ENCODE measurements around the gene C2orf49. TPM values are rescaled to one million over a fixed set of nuclear protein-coding genes. Genes with fewer than 3 reads are reported as not detected.

The C2orf49 gene
- total RNA-seq, 1 donor from 2014 or later = 15.8 TPM

DNA sequence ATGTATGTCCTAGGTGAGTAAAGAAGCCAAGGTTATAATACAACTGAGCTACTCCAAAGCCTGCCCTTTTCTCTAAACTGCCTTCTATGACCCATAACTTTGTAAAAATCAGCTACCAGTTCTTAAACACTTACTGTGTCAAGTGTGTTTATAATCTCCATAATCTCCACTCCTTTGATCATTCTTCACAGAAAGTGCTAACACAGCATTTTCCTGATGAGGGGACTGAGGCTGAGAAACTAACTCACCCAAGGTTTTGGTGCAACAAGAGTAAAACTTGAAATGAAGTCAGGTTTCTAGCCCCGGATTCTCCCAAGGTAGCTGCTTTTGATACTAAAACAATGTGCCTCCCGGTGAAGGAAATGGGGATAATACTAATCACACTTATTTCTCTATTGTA is 1.9 kb upstream of the C2orf49 start:
- no peak for DNase-seq (ENCODE audit: low spot score)
- TF ChIP-seq, protein P1, sequence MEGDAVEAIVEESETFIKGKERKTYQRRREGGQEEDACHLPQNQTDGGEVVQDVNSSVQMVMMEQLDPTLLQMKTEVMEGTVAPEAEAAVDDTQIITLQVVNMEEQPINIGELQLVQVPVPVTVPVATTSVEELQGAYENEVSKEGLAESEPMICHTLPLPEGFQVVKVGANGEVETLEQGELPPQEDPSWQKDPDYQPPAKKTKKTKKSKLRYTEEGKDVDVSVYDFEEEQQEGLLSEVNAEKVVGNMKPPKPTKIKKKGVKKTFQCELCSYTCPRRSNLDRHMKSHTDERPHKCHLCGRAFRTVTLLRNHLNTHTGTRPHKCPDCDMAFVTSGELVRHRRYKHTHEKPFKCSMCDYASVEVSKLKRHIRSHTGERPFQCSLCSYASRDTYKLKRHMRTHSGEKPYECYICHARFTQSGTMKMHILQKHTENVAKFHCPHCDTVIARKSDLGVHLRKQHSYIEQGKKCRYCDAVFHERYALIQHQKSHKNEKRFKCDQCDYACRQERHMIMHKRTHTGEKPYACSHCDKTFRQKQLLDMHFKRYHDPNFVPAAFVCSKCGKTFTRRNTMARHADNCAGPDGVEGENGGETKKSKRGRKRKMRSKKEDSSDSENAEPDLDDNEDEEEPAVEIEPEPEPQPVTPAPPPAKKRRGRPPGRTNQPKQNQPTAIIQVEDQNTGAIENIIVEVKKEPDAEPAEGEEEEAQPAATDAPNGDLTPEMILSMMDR (IDR thresholded peaks at IDR 0.05; ENCODE audit: unreplicated experiment) = no peak
- H3K27ac Mint-ChIP-seq (ENCODE audit: unreplicated experiment) = no peak overlapping the region

DNA sequence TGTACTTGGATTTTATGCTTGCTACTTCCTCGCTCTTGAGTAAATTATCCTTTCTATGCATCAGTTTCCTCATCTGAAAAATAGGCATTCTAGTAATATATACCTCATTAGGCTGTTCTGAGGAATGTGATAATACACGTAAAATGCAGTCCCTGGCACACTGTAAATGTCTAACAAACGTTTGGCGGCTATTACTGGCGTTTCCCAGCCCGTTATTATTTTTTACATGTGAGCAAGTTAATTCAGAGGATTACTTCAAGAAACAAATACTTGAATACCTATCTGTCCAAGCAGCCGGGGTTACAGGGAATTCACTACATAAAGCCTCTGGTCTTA is 586 bp upstream of the C2orf49 start:
- Mint-ChIP-seq H3K27ac (ENCODE audit: unreplicated experiment) (peak overlapping the region; percentile 100), H3K4me3 (ENCODE audit: unreplicated experiment) (peak overlapping the region; percentile 100), H3K36me3 (ENCODE audit: low read depth, unreplicated experiment) (peaks cover 8% of the 10 kb centered on the region), H3K4me1 (ENCODE audit: unreplicated experiment) (peaks cover 19% of the 10 kb centered on the region), H3K27me3 (ENCODE audit: unreplicated experiment) (peaks cover 7% of the 10 kb centered on the region), H3K9me3 (ENCODE audit: unreplicated experiment) (no peaks in the 10 kb centered on the region)
- no peak for DNase-seq (ENCODE audit: low spot score)
- TF ChIP-seq, protein P1 (IDR thresholded peaks at IDR 0.05; ENCODE audit: unreplicated experiment) = no peak

More for the DNA sequence above, 1.9 kb upstream of the C2orf49 start:
- Mint-ChIP-seq H3K4me1 (ENCODE audit: unreplicated experiment) (peaks cover 19% of the 10 kb centered on the region), H3K36me3 (ENCODE audit: low read depth, unreplicated experiment) (no peaks in the 10 kb centered on the region), H3K9me3 (ENCODE audit: unreplicated experiment) (no peaks in the 10 kb centered on the region), H3K27me3 (ENCODE audit: unreplicated experiment) (peaks cover 7% of the 10 kb centered on the region), H3K4me3 (ENCODE audit: unreplicated experiment) (no peak overlapping the region)

DNA sequence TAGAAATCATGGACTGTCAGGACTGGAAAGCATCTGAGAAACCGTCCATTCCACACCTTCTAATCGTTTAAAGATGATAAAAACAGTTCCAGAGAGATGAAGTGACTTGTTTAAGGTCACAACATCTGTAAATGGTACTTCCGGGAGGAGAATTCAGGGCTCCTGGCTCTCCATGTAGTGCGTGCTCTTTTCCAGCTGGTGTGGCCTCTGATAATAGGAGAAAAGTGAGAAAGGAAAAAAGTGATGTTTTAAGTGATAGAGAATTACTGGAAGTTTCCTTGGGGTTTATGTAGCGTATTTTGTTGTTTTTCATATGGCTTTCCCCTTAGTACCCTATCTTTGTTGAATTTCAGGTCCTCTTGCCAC is 663 bp downstream of the C2orf49 start:
- TF ChIP-seq, protein P1 (IDR thresholded peaks at IDR 0.05; ENCODE audit: unreplicated experiment) = no peak
- peaks cover 9% of the 10 kb centered on the region for H3K36me3 Mint-ChIP-seq (ENCODE audit: low read depth, unreplicated experiment)
- H3K27ac Mint-ChIP-seq (ENCODE audit: unreplicated experiment) = peak overlapping the region; percentile 97
- DNase-seq (ENCODE audit: low spot score) = no peak
- H3K27me3 Mint-ChIP-seq (ENCODE audit: unreplicated experiment) = peaks cover 7% of the 10 kb centered on the region
- H3K4me1 Mint-ChIP-seq (ENCODE audit: unreplicated experiment) = peaks cover 19% of the 10 kb centered on the region
- H3K4me3 Mint-ChIP-seq (ENCODE audit: unreplicated experiment) = peak overlapping the region; percentile 100
- H3K9me3 Mint-ChIP-seq (ENCODE audit: unreplicated experiment) = no peaks in the 10 kb centered on the region

DNA sequence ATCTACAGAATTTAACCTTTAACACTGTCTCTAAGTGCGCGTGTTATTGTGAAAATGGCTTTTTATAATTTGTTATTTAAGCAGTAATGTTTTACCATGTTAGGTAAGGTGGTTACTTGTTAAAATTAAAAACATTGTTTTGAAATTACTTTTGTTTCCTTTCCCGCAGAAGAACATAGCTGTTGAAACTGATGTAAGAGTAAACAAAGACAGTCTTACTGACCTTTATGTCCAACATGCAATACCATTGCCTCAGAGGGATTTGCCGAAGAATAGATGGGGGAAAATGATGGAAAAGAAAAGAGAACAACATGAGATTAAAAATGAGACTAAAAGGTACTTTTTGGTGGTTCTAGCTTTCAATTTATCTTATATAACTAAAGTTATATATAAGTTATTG is 2.1 kb downstream of the C2orf49 start:
- no peak for DNase-seq (ENCODE audit: low spot score)
- H3K27ac Mint-ChIP-seq (ENCODE audit: unreplicated experiment) = no peak overlapping the region
- H3K9me3 Mint-ChIP-seq (ENCODE audit: unreplicated experiment) = no peaks in the 10 kb centered on the region
- peaks cover 7% of the 10 kb centered on the region for H3K27me3 Mint-ChIP-seq (ENCODE audit: unreplicated experiment)
- H3K36me3 Mint-ChIP-seq (ENCODE audit: low read depth, unreplicated experiment) = peaks cover 9% of the 10 kb centered on the region
- peaks cover 19% of the 10 kb centered on the region for H3K4me1 Mint-ChIP-seq (ENCODE audit: unreplicated experiment)
- H3K4me3 Mint-ChIP-seq (ENCODE audit: unreplicated experiment) = peak overlapping the region; percentile 84
- TF ChIP-seq, protein P1 (IDR thresholded peaks at IDR 0.05; ENCODE audit: unreplicated experiment) = no peak

DNA sequence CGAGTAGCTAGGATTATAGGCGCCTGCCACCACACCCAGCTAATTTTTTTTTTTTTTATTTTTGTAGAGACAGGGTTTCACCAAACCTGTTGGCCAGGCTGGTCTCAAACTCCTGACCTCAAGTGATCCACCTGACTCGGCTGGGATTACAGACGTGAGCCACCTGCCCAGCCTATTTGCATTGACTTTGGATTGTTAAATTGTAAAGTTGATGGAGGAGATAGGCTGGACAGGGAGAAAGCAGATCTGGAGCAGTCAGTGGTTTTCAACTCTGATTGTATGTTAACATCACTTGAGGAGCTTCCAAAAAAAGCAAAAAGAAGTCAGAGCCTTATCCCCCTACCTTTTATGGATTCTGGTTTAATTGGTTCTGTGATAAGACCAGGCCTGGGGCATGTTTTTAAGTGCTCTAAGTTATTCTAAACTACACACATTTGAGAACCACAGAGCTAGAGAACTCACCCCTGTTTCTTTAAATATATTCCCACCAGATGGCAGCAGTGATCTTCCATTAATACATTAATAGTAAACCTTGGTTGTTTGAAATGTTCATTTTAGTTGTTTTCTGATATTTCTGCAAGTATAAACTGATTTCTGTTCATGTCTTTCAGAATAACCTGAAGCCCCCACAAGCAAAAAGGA is 7.5 kb downstream of the C2orf49 start:
- Mint-ChIP-seq H3K27me3 (ENCODE audit: unreplicated experiment) (no peaks in the 10 kb centered on the region), H3K9me3 (ENCODE audit: unreplicated experiment) (no peaks in the 10 kb centered on the region), H3K27ac (ENCODE audit: unreplicated experiment) (no peak overlapping the region), H3K4me1 (ENCODE audit: unreplicated experiment) (no peaks in the 10 kb centered on the region), H3K4me3 (ENCODE audit: unreplicated experiment) (no peak overlapping the region), H3K36me3 (ENCODE audit: low read depth, unreplicated experiment) (peaks cover 19% of the 10 kb centered on the region)
- TF ChIP-seq, protein P1 (IDR thresholded peaks at IDR 0.05; ENCODE audit: unreplicated experiment) = peak; percentile 11
- DNase-seq (ENCODE audit: low spot score) = no peak
